ENCODE data around the gene SLIT2.

Gene SLIT2, protein sequence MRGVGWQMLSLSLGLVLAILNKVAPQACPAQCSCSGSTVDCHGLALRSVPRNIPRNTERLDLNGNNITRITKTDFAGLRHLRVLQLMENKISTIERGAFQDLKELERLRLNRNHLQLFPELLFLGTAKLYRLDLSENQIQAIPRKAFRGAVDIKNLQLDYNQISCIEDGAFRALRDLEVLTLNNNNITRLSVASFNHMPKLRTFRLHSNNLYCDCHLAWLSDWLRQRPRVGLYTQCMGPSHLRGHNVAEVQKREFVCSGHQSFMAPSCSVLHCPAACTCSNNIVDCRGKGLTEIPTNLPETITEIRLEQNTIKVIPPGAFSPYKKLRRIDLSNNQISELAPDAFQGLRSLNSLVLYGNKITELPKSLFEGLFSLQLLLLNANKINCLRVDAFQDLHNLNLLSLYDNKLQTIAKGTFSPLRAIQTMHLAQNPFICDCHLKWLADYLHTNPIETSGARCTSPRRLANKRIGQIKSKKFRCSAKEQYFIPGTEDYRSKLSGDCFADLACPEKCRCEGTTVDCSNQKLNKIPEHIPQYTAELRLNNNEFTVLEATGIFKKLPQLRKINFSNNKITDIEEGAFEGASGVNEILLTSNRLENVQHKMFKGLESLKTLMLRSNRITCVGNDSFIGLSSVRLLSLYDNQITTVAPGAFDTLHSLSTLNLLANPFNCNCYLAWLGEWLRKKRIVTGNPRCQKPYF (N-terminal part only)

DNA sequence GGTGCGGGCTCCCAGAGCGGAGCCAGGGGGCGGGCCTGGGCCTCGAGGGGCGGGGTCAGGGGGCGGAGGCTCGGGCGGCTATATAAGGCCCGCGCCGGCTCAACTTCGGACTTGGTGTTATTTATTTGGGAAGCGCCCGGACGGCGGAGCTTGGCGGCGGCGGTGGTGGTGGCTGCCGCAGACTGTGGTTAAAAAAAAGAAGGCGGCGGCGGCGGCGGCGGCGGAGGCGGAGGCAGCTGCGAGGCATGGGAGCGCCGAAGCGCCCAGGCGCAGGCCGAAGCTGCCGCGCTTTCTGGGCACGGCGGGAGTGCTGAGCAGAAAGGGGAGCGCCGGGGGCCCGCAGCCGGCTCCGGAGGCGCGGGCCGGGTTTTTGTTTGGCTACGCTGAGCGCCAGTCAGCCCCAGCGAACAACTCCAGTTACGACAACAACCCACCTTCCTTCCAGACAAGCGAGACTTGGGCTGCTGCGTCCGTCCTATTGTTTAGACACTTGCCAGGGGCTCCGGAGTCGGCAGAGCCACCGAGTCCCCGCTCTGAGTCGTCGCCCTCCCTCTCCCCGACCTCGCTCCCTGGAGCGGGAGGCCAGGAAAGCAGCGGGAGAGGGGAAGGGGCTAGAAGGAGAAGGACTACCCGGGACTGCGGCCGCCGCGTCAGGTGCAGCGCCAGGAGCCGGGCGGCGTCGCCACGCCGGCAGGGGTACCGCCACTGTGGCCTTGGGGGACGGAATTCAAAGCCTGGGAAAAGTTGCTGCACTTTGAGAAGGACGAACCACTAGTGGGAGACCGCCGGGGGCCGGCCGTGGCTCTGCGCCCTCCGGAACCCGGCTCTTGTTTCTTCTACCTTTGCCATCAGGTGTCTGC lies at the start of gene SLIT2:
TSS of gene SLIT2 (plus strand) at position 110 of the 860 bp plus-strand sequence. CDS start 1,911 bp downstream, outside the sequence.
- DNase-seq = peak; percentile 71

DNA sequence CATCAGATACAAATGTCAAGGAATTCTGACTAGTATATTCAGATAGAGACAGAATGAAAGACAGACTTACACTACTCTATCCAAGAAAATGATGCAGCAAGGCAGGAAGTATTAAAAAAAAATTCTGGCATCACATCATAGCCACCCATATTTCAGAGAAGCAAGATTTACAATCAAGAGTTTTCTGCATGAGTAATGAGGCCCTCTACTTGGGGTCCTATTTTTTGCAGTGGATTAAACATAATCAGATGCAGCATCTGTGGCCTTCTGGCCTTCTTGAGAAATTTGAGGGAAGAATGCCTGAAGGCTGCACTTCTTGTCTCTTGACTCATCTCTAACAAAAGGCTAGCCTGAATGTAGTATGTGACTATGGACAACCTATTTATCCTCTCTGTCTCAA lies 48.2 kb upstream of the SLIT2 start:
- DNase-seq = no peak

DNA sequence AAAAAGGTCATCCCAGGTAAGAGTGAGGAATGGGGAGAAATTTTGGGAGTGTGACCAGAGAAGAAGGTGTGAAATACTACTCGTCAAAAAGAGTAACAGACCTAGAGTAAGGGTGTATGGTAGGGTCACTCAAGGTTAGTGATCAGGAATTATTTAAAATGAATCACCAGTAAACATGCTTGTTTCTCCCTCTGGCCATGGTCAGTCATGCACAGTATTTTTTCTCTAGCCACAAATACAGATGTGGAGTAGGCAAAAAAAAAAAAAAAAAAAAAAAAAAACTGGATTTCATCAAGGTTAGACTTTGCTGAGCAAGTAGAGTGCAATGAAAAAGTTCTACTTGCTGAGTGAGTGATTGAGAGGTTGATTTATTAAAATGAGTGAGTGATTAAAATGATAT lies 34.2 kb upstream of the SLIT2 start:
- no peak for DNase-seq

DNA sequence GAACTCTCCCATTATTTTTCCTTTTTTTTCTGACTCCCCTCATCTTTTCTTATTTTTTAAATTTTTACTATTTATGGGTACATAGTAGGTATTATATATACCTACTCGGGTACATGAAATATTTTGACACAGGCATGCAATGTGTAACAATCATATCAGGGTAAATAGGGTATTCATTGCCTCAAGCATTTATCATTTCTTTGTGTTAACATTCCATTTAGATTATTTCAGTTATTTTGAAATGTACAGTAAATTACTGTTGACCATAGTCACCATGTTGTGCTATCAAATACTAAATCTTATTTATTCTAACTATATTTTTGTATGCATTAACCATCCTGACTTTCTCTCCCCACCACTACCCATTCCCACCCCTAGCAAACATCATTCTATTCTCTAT lies 33.8 kb upstream of the SLIT2 start:
- DNase-seq = no peak

DNA sequence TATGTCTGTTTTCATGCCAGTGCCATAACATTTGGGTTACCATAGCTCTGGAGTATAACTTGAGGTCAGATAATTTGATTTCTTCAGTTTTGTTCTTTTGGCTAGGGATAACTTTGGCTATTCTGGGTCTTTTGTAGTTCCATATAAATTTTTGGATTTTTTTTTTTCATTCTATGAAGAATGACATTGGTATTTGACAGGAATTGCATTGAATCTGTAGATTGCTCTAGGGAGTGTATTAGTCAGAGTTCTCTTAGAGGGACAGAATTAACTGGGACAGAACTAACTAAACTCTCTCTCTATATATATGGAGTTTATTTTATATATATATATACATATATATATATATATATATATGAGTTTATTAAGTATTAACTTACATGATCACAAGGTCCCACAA lies 32.2 kb upstream of the SLIT2 start:
- DNase-seq = no peak

DNA sequence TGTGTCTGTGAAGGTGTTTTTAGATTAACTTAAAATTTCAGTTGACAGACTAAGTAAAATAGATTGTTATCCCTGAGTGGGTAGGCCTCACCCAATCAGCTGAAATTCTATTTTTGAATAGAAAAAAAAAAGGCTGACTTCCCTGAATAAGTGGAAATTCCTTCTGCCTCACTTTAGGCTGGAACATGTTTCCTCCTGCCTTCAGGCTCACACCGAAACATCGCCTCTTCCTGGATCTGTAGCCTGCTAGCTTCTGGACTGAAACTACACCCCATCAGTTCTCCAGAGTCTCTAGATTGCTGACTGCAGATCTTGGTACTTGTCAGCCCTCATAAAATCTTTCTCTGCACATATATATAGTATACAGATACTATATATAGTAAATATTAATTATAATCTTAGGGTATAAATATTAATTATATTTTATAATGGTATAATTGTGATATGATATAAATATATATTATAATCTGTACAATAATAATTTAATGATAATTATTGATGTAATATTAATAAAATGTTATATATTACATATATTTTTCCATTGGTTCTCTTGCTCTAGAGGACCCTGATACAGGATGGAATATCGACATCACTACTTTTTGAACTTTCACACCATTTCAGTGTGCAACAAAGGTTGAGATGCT lies 13.7 kb upstream of the SLIT2 start:
- DNase-seq = no peak

DNA sequence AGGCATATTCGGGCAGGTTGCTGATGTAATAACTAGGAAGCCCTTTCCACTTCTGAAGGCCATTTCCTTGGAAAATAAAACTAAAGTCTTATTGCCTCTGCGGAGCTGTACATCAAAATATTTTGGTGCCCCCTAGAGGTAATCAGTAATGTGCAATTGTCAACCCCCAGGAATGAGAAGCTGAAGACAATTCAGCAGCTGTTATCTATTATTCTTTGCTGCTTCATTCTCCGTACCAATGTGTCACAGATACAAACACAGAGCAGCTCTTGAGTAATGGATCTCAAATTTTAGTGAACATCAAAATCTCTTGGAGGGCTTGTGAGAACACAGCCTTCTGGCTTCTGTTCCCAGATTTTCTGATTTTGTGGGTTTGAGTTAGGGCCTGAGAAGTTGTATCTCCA lies 3.5 kb upstream of the SLIT2 start:
- DNase-seq = peak; percentile 44

DNA sequence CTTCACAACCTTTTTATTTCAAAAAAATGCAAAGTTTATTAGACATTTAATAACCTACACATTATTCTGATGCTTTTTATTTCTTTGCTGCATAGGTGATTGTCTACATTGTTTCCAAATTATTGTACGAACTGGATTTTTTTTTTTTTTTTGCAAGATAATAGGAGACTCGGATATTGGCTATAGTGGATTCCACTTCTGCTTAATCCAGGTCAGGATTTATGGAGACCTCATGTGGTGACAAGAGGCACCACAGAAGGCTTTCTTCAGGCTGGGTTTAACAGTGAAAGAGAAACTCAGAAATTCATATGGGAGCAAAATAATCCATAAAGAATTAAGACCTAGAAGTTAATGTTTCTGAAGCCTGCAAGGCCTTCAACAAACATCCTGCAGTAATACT lies 2.4 kb upstream of the SLIT2 start:
- DNase-seq = peak; percentile 22

DNA sequence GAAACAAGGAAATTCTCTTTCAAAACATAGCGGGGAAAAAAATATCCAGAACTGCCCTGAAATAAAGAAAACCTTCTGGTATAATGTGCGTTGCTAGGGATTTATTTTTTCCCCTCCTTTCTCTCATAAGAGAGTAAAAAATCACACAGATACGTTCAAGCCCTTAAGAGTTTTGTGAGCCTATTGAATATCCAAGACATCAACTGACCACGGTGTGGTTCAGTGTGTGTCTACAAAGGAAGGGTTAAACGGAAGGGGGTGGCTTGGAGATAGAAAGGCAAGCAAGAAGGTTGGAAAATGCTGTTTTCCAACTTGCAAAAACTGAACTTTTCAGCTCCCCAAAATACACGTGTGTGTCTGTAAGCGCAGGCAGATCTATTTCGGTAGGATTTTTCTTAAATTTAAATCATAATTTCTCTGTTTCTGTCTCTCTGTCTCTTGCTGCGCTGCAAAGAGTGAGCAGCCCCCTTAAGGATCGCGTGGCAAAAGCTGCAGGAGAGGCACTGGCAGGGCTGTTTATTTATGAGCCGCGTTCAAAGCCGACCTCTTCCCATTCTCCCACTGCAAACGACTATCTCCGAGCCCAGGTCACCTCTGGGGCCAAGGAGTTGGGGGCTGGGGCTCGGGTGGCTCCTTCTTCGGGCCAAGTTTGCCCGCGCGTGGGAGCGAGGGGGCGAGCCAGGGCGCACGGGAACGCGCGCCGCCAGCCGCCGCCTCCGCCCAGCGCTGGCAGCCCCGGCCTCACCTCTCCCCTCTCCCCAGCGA lies 492 bp upstream of the SLIT2 start:
- DNase-seq = peak; percentile 65

DNA sequence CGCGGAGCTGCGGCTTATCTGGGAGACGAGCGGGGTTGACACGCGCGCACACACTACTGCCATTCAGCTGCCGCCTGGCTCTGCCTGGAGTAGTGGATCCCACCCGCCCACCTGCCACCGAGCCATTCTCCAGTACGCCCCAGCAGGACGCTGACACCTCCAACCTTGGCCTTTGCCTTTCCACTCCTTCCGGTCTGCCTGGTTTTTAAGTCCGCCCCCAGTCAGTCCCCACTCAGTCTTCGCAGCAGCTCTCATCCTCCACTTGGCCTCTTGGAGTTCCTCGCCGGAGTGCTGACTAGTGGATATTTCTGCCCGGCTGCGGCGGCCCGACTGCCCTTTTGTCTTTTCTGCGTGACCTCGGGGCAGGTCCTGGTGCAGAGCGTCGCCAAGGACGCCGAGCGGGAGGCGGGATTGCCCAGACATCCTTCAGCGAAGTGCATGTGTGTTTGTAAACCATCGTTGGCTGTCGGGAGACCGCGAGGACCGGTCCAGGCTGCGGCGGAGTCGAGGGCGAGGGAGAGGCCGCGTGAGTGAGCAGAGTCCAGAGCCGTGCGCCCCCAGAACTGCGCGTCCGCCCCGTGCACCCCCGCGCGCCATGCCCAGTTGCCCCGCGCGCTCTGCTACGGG lies 1.1 kb downstream of the SLIT2 start:
- DNase-seq = peak; percentile 46

DNA sequence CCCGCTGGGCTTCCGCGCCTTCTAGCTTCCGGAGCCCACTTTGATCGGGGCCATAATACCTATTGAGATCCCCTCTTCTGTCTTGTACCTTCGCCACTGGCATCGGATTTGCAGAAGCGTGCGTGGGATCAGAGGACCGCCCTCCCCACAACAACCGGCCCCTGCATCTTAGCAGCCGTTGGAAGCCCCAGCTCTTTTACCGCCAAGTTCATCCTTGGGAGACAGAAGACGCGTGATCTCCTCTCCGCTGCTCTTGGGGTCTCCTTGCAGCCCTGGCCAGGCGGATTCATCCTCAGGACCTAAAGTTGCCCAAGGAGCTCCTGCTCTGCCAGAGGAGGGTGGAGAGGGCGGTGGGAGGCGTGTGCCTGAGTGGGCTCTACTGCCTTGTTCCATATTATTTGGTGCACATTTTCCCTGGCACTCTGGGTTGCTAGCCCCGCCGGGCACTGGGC lies 1.6 kb downstream of the SLIT2 start:
- DNase-seq = no peak

DNA sequence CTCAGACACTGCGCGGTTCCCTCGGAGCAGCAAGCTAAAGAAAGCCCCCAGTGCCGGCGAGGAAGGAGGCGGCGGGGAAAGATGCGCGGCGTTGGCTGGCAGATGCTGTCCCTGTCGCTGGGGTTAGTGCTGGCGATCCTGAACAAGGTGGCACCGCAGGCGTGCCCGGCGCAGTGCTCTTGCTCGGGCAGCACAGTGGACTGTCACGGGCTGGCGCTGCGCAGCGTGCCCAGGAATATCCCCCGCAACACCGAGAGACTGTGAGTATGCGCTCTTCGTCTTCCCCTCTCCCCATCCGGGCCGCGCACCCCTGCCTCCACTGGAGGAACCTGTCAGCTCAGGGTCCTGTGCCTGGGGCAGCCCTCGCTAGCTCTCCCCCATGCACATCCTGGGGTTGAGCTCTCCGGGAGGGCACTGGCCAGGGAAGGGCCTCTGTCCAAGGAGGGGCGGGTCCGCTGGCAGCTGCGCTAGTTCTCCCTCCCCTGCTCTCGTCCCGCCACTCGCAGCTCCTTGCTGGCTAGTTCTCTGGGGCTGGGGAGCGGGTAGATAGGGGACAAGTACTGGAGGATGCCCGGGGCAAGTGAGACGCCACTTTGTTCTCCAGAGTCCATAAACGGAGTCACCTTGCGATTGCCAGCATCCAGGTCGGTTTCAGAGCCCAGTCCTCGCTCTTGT lies 2.2 kb downstream of the SLIT2 start:
- peak; percentile 17 for DNase-seq

DNA sequence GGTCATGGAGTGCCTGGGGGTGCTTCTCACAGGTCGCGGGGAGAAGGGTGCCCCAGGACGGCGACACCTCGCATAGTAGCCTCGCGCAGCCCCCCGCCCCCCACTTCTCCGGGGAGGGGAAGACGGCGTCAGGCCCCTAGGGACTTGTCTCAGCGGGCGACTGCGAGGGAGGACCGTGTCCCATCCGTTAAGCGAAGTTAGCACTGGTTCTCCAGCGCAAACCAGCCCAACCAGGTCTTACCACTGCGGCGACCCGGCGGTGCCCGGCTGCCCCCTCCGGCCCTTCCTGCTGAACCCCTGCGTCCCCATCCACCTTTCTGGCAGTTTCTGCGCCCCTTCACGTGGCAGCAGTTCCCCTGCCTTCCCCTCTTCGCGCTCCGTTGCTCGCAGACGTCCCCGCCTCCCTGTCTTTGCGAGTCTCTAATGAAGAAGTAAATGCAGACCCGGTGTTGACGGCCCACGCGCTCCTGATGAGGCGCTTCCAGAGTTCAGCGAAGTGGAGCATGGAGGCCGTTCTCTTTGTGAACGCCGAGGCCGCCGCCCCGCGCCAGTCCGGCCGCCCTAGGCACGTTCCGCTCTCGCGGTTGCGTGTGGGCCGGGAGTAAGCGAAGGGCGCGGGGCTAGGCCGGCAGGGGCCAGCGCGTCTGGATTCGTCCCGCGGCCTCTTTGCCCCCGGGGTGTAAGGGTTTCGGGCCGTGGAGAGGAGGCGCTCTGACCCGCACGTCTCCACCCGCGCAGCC lies 3.0 kb downstream of the SLIT2 start:
- DNase-seq = peak; percentile 37

DNA sequence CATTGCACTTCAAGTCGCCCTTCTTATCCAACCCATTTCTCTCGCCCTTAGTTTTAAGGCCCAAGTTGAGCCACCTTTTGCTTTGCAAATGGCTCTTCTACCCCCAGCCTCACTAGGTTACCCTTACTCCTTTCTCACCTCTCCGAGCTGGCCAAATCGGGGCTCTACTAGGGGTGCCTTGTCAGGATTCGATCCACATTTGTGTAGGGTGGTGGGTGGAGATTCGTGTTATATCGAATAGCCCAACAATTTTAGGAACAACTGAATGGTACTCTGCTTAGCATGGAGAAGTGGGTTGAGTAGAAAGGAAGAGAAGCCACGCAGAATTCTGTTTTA lies 3.5 kb downstream of the SLIT2 start:
- DNase-seq = no peak

DNA sequence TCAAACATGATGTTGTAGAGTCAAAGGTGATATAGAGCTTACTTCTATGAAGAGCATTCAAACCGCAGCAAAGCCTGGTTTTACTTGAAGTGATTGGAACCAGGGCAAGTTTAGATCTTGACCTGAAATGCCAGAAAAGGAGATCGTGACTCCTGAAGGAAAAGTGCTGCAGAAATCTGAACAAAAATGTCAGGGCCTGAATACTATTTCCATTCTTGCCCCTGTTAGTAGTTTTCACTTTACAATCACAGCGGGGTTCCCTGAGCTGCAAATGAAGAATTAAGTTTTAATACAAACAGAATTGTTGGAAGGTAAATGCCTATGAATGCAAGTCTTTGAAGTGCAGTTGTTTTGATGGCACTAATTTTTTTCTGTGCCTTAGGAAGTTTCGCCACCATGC lies 4.1 kb downstream of the SLIT2 start:
- DNase-seq = no peak

DNA sequence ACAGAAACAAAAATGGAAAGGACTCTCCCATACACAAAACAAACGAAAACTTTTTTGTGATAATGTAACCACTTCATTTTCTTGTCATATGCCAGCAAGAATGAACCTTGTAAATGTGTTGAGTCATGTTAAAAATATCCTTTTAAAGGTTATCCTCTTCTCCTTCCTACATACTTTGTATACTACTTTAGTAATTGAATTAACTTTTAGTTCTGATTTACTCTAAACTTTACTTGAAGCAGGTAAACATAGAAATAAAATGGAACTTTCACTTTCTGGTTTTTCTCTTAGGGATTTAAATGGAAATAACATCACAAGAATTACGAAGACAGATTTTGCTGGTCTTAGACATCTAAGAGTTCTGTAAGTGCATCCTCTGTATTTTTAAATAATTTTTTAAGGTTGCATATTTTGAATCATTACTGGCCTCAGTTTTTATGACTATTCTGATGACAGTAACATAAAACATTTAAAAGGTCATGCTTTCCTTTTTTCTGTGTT lies 4.7 kb downstream of the SLIT2 start:
- DNase-seq = no peak

DNA sequence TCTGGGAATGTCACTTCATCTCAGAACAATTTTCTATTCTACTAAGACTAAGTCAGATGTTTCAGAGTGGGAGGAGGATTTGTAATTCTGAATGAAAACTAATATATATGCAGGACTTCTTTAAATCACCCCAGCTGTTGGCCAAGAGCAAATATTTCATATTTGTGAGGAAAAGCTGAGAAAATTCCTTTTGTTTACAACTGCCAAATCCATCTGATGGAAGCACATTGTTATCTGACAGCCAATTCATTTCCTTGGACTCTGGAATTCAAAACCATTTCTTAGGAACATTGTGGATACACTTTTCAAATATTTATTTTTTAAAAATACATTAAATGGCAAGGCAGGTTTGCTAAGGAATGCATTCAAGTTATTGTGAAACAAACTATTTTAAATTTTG lies 8.0 kb downstream of the SLIT2 start:
- DNase-seq = no peak

DNA sequence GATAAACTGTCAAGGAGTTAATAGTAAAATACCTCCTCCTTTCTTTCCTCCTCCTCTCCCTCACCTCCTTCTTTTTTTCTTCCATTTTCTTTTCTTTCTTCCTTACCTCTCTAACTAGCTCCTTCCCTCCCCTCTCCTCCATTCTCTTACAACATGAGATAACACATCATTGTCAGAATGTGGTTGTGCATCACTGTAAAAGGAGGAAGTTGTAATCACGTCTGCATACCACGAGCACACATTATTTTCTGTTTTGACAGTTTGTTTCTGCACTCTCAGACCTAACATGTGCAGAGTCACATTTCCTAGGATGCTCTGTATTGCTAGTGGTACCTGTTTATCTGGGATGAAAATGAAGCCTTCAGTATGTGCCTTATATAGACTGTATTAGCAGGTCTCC lies 9.1 kb downstream of the SLIT2 start:
- DNase-seq = no peak

DNA sequence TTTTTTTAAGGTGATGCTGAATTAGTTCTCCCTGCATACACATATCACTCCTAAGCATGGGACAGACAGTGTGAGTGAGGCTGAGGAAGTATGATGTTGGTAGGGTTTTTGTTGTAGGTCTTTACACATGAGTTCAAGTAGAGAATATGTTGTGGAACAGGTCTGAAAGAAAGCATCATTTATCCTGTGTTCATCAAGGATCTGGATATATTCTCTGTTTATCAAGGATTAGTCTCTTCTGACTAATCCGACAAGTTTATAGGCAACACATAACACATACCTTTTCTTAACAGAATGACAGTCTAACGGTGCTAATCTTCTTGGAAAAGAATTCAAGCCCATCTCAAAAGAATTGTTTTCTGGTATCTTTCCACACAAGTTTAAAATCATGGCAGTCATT lies 10.5 kb downstream of the SLIT2 start:
- DNase-seq = no peak

DNA sequence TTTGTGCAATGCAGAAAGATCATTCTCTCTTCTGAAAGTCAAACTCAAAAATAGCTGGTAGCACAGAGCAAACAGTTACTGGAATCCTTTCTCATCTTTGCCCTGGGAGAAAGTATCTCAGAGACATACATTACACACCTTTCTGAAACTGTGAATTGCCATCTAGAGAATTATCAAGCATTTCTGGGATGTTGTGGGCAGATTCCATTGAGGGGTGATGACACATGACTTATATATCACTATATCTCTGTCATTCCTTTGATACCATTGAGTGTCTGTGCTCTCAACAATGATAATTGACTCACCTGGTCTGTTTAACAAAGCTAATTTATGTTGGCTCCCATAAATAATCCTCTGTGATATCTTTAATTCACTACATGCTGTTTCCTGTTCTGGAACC lies 13.0 kb downstream of the SLIT2 start:
- DNase-seq = no peak

Data from NCI-H1105 treated with DMSO at 0.1 percent for 48 hours (cell line).